ENCODE data around the gene PDE2A.

PDE2A gene

DNA sequence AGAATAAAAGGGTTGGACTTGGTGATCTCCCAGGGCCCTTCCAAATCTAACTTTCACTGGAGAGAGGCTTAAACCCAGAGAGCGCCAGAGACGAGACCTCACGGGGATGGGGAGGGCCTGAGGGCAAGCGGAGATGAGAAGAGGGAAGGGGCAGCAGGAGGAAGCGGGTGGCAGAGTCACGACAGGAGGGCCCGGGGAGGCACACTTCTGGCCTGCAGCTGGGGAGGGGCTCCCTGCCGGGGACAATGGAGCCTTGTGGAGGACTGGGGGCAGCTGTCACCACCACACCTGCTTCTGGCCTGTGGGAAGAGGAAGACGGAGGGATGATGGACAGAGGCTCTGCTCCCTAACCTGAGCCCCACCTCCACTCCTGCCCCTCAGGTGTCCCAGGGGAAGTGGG is 40.2 kb downstream of the PDE2A start:
- DNase-seq = no peak

DNA sequence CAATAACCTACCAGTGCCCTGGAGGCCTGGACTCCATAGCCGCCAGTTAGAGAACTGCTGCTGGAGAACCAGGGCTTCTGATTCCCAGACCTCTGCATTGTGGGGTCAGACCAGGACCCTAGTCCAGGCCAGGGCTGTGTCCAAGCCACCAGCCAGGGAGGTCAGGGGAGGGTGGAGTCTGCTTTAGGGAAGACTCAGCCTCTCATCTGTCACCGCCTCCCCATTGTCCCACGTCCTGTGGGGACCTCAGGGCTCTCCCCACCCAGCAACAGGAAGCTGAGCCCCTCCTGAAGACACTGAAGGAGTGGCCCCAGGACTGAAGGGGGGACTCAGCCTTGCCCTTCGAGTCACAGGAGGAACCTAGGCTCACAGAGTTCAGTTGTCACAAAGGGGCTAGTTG is 41.2 kb downstream of the PDE2A start:
- no peak for DNase-seq

DNA sequence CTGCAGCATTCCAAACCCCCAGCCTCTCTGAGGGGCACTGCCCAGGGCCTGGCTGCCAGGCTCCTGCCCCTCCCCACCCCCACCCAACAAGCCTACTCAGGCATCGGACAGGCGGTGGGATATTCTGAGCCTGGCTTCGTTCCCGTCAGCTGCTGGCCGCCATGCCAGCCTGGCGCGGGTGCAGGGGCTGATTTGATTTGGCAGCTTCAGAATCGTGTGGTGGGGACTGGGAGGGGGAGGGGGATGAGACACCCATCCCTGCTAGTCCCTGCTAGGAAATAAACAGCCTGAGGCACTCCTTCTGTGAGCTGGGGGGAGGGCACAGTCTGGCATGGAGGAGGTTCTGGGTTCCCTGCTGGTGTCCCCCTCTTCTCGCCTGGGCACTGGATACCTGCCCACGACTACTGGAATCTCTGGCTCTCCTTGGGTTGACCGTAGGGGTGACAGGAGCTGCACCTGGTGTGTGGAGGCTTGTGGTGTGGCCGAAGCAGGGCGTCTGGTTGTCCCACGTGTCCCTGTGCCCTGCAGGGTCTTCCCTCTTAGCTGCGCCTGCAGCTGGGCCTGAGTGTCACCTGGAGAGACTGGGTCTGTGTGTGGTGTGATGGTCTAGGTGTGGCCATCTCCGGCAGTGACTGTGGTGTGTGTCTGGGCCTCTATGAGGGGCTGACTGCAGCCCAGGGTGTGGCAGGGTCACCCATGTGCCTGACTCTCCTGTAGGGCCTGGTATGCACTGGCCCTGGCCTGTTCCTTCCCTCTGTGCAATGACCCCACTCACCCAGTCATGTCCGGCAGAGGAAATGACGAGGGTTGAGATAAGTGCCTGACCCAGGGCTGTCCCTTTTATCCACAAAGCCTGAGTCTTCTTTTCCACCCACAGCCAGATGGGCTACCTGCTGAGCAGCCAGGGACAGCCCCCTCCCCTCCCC is 42.2 kb downstream of the PDE2A start:
- DNase-seq = no peak

DNA sequence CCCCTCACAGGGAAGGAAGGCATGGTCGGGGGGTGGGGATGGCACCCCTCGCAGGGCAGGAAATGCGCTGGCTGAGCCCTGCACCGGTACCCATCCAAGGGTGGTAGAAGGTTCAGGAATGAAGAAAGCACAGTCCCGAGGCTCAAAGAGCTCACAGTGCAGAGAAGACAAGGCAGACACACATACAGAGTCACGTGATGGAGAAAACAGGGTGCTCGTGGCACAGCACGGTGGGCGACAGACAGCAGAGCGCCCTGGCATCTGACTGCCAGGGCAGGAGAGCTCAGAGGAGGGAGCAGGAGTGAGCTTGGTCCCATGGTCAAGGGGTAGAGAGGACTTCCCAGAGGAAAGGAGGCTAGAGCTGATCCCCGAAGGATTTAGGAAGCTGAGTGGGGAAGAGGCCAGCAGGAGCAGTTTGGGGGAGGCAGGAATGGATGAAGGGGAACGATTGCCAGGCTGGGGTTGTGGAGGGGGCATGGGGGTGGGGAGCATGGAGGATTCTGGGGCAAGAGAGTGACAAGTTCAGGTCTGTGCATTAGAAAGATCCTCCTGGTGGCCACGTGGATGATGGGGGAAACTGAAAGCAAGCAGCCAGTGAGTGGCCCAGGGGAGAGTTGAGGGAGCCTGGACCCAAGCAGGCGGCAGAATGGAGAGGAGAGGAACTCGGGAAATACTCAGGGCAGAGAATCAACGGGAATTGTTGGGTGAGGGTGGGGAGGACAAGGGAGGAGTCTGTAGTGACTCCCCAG is 43.9 kb downstream of the PDE2A start:
- no peak for DNase-seq

DNA sequence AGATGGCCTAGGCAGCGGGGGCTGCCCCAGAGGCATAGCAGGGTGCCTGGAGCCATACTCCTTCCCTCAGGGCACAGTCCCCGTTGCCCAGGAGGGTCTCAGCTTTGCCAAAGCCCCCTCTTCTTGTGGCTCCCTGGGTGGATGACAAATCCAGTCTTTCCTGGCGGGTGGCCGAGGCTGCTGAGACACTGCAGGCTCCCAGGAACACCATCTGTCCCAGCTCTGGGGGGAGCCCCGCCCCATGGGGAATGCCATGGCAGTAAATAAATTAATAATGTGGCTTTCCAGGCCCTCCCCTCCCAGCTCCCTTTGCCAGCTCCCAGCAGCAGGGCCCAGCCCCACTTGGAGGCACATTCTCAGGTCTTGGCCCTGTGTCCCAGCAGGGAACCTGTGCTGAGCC is 45.0 kb downstream of the PDE2A start:
- DNase-seq = no peak

DNA sequence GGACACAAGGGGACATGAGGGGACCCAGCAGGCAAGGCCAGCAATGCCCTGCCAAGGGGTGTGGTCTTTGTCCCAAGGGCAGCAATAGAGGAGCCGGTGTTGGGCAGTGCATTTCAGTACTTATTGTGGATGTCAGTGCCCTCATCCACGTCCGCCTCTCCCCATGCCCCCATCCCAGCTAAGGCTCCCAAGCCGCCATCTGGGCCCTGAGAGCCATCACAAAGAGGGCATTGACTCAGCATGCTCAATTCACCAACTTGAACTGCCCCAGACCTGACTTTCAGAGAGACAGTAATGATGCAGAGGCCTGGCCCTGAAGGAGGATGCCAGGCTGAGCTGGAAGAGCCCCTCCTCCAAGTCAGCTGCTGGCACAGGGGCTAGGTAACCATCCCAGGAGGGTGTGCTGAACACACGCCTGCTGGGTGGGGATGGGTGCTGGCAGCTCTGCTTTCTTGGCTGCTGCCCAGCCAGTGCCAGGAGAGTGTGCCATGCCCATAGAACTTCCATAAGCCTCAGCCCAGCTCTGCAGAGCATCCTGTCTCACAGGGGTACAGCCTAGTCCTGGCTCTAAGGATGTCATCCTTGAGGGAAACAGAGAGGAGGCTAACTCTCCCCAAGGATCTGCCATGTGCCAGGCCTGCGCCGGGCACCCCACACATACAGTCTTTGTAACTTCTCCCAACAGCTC is 46.5 kb downstream of the PDE2A start:
- no peak for DNase-seq

DNA sequence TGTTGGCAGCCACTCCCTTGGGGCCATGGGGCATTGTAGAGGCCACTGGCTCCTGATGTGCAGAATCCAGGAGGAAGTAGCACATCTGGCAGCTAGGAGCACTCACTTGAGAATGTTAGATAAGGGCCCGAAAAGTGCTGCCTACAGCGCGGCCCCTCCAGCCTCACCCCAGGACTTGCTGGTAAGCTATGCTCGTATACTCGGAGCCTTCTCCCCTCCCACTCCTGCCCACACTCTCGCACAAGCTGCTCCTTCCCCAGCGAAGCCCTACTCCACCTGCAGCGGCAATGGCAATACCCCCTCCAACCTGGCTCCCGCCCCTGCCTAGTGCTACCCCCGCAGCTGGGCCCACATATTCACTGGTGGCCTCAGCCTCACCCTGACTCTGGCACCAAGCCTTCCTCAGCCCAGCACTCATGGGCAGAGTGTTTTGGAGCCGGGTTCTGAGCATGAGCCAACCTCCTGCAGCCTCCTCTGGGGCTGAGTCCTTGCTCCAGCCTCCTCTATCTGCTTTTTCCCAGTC is 47.7 kb downstream of the PDE2A start:
- no peak for DNase-seq

DNA sequence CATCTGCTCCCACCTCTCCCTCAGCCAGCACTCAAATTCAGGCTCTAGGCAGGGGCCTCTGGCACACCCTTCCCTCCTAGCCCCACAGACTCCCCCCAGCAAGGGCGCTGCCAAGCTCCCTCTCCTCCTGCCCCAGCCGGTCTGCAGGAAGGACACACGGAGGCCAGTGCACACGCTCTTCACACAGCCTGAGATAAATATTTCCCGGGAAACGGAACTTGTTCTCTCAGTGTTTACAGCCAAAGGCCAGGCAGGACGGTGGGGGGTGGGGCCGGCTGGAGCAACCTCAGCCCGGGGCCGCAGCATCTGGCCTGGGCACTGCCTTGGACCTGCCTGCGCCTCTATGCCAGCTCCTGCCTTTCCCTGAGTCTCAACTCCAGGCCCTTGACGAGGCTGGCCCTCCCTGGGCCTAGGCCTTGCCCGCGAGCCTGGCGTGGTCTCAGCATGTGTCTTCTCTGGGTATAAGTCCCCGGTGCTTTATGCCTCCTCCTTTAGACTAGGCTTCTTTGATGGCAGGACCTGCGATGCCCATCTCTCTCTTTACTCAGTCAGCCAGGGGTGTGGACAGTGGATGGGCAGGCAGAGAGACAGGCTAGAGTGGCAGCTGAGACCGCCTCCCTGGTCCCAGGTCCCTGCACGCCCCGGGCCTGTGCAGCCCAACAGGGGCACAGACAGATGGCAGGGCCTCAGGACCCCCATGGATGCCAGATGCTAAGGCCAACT is 48.4 kb downstream of the PDE2A start:
- no peak for DNase-seq

DNA sequence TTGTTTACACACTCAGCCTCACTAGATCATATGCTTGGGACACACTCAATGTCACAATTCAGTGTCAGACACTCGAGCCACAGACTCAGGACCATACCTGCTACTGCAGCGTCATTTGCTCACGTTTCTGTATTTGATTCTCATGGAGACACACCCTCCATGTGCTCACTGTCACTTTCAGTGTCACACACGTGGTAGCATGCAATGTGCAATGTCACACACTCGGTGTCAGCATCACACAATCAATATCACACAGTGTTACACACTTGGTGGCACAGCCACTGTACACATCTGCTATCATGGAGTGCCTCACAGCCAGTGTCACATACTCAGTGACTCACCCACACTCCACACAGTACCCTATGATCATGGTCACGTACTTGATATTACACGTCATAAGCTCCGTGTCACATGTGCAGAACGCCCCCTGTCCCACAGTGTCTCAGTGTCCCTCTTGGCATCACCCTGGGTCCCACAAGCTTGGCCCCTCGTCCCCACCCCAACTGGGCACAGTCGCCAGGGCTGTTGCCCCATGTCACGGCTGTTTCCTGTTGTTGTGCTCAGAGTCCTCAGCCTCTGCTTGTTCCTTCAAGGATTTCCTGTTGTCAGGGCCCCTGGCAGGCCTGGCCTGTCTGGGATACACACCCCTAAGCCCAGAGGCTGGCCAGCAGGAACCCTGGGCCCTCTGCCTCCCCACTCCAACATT is 49.6 kb downstream of the PDE2A start:
- DNase-seq = no peak

DNA sequence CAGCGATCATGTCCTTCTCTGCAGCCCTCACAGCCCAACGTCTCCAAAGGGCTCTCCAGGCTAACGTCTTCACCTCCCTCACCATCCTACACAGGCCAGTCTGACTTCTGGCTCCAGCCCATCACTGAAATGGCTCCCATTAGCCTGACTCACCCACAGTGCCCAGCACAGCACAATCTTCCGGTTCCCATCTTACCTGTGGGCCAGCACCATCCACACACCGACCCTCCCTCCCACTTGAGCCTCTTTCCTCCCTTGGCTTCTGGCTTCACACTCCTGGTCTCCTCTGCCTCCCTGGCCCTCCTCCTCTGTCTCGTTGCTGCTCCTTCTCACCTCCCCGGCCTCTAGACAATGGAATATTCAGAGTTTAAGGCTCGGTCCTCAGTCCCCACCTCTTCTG is 51.2 kb downstream of the PDE2A start:
- DNase-seq = no peak

DNA sequence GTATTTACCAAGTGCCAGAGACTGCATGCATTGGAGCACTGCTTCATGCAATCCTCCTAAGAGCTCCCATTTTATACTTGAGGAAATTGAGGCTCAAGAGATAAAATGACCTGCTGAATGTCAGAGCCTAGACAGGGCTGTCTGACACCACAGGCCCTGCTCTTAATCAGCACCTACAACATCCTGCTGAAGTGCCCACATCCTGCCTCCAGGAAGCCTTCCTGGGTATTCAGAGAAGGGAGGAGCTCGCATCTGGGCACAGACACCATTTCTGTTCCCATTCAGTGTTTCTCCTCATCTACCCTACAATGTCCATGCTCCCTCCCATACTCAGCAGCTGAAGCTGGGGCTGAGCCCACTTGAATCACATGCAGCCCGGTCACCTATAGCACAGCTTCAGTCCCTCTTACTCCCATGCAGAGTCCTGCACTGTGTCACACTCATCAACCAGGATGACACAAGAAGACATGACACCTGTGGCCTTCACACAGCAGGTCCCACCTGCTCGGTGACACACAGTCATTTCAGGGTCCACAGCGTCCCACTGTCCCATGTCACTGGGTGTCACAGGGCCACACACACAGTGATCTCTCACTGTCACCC is 53.1 kb downstream of the PDE2A start:
- no peak for DNase-seq

DNA sequence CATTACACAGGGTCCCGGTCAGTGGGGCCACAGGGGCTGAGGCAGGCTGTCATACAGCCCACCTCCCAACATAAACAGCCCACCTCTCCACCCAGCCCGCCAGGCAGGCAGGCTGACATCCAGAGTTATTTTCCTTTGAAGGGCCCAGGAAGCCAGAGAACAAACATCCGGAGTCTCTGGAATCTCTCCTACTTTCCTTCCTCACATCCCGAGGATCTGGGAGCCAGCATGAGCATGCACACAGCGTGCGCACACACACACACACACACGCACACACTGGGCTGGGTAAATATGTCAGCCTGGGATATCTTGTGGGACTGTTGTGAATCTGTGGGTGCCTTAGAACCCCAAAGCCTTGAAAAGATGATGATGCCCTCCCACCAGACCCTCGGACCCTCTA is 55.4 kb downstream of the PDE2A start:
- no peak for DNase-seq

DNA sequence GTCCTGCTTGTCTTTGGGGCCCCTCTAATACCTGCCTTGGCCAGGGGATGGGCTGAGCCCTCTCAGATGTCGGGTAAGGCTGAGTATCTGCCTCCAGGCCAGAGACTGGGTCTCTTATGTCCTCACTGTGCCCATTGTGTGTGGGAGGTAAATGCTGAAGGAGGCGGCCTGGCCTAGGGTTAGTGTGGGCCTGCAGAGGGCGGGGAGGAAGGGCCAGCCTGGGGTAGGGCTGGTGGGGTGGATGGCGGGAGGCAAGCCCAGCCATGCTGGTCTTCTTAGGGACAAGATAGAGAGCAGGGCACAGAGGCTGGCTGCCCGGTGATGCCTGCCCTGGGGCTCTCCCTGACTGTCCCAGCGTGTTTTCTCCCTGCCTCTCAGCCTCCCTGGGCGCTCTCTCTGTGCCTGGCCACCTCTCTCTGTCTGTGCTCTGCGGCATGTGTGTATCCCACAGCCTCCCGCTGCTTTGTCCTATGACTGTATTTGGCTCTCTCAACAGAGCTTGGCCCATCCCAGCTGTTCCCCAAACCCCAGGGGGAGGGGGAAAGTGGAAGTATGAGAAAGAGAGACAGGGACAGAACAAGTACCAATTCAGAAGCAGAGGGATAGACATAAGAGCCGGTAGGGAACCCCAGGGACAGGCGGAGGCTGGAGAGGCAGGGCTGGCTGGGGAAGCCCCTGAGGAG is 57.0 kb downstream of the PDE2A start:
- no peak for DNase-seq

DNA sequence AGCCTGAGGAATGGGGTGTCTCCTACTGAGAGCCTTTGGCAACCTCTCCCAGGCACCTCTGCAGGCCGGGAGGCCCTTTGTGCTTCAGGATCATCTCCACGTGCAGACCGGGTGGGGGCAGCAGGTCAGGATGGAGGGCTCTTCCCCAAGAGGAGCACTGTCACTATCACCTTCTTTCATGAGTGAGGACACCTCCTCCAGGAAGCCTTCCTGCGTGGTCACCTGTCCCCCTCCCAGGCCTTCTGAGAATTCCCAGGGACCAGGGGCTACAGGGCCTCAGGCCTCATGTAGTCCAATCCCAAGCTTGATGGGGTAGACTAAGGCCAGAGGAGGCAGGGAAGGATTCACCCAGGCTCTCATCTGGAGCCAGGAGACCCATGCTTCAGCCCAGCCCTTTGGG is 57.6 kb downstream of the PDE2A start:
- DNase-seq = no peak

DNA sequence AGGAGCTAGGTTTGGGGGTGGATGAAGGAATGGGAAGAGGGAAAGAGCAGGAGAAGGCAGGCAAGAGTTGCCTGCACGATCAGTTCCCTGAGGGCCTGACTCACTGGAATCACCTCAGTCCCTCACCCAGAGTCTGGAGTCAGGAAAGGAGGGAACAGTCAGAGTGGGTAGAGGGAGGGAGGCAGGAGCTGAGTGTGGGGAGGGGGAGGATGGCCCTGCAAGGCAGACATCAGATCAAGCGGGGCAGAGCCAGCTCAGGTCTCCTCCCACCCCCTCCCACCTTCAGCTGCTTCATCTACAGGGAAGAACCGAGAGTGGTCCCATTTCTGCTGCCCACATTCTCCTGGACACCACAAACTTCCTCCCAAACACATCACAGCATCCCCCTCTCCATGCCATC is 58.9 kb downstream of the PDE2A start:
- DNase-seq = no peak

DNA sequence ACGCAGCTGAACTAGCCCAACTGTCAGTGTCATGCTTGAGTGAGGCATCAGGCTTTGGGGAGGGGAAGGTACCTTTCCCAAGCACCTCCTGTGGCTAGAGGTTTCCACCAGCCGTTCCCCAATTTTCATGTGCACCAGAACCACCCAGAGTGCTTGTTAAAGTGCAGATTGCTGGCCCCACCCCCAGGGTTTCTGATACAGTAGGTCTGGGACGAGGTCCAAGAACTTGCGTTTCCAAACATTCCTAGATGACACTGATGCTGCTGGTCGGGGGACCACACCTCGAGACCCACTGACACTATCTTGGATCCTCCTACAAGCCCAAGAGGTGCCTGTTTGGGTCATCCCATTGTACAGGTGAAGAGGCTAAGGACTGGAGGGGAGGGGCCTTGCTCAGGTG is 59.8 kb downstream of the PDE2A start:
- DNase-seq = no peak

DNA sequence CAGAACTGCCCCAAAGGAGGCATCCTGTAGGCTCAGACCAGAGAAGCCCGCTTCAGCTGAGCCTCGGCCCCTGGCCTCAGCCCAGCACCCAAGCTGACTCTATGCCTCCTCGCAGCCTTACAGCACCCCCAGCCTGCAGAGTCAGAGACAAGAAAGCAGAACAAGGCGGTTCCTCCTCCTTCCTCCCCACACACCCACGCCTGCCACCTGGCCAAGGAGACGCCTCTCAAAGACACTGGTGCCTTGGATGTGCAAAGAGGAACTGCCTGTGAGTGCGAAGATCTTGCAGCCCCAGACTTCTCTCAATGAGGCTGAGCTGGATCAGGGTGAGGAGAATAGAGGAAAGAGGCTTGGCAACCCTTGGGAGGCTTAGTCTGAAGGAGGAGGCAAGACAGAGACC is 60.2 kb downstream of the PDE2A start:
- no peak for DNase-seq

DNA sequence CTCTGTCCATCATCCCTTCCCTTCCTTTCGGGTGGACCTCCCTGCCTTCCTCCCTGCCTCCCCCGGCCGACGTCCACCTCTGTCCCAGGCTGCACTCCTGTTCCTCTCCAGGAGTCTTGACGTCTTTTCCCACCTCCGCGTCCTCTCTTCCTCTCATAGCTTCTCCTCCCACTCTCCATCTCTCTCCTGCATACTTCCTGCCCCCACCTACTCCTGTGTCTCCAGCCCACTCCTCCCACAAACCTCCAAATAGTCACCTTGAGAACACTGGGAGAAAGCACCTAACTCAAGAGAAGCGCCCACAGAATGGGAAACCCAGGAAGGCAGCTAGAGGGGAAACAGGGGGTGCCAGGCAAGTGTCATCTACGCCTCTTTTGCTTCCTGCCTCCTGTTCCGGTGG is 60.8 kb downstream of the PDE2A start:
- no peak for DNase-seq

DNA sequence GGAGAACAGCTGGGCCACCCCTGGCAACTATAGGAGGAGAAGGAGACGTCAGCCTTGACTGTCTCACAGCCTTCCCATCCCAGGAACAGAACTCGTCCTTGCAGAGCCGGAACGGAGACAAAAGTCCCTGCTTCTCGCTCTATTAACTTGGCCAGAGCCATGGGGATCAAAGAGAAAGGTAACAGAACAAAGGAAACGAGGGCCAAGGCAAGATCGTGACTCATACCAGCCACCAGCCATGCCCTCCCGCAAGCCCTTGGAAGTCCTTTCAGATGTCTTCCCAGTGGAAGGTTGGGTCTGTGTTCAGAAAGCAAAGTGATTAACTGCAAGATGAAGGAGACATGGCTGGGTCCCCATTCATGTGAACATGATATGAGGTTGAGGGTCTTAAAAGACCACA is 64.7 kb downstream of the PDE2A start:
- no peak for DNase-seq

DNA sequence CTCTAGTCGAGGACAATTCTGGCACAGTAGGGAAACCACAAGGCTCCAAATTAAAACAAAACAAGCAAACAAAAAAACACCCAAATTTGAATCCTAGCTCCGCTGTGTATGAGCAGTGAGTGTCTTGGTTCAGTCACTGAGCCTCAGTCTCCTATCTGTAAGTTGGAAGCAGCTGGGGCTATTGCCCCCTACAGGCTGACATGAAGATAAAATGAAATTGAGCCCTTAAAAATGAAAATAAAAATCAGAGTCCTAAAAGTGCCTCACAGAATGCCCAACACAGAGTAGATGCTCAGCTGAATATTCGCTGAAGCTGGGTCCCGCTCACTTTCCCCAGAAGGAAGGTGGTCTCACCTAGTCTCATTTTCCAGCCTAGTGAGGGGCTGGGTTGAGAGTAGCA is 65.2 kb downstream of the PDE2A start:
- DNase-seq = no peak

DNA sequence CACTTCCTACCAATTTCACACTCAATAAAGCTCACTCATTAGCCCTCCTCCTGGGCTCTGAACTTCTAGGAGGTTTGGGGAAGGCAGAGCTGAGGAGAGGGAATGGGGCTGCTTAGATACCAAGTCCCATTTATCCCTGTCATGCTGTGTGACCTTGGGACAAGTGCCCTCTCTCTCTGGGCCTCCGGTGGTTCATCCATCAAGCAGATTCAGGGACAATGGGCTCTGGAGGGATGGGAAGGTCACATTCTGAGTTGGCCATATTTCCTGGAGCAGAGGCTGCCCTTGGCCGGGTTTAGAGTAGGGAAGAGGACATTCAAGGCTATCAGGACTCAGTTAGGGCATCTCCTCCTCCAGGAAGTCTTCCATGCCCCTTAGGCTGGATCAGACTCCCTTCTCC is 66.7 kb downstream of the PDE2A start:
- DNase-seq = no peak

All from activated CD8-positive, alpha-beta memory T cell treated with anti-CD3 and anti-CD28 coated beads, Interleukin-2, amount 50 U/mL, for 48 hours (primary cell).